ENCODE results near the gene TPCN2.

Gene TPCN2

DNA sequence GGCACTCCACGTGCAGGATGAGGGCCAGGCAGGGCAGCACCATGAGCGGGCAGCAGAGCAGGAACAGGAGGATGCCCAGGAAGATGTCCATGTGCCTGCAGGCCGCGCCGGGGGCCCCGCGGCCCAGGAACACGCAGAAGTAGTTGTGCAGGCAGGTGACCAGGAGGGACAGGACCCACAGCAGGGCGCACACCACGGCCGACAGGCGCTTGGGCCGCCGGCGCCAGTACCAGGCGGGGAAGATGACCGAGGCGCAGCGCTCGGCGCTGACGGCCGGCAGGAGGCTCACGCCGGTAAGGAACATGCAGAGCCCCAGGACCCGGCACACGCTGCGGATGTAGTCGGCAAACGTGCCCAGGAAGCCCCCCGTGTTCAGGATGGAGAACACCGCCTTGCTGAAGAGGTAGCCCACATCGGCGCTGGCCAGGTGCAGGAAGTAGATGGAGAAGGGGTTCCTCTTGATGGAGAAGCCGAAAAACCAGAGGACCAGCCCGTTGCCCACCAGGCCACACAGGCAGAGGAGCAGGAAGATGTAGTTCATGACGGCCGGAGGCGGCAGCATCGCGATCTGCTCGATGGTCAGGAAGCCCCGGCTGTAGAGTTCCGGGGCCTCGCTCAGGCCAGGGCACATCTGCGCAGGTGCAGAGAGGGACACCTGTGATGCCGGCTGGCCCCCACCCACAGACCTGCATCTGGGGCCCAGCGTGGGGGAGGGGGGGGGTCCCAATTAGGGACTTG lies 42.9 kb upstream of the TPCN2 start:
- H3K4me3 ChIP-seq (replicated peaks; ENCODE audit: low read depth, low read length), result no peak overlapping the region
- DNase-seq (ENCODE audit: extremely low read depth, low read depth), result no peak
- TF ChIP-seq CTCF (IDR thresholded peaks at IDR 0.05; ENCODE audit: low read depth, low read length, missing control alignments), result no peak

DNA sequence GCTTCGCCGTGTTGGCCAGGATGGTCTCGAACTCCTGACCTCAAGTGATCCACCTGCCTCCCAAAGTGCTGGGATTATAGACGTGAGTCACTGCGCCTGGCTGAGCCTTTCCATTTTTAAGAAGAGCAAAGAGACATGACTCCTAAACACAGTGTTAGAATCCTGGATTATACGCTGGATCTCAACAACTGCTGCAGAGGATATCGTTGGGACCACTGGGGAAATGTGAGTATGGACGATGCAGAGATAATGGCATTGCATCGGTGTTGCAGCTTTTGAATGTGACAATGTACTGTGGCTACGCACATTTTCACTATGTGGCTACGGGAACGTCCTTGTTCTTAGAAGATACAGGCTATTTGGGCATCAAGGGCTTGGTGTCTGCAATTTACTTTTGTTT lies 41.9 kb upstream of the TPCN2 start:
- no peak overlapping the region for H3K4me3 ChIP-seq (replicated peaks; ENCODE audit: low read depth, low read length)
- TF ChIP-seq CTCF (IDR thresholded peaks at IDR 0.05; ENCODE audit: low read depth, low read length, missing control alignments), result no peak
- DNase-seq (ENCODE audit: extremely low read depth, low read depth), result no peak

DNA sequence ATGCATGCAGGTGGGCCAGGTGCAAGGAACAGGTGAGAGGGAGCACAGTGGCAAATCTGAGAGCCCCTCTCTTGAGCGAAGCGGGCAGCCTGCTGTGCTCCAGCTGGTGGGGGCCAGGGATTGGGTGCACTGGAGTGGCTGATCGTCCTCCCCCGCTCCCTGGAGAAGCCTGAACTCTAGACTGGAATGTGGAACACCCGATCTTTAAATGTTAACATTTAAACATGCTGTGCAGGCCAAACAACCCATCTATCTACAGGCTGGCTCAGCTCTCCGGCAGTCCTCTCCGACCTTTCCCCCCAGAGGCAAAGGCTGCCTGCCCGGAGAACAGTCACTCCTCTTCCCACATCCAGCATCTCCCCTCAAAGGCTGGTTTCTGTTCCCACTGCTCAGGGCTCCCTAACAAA lies 40.8 kb upstream of the TPCN2 start:
- no peak for DNase-seq (ENCODE audit: extremely low read depth, low read depth)

DNA sequence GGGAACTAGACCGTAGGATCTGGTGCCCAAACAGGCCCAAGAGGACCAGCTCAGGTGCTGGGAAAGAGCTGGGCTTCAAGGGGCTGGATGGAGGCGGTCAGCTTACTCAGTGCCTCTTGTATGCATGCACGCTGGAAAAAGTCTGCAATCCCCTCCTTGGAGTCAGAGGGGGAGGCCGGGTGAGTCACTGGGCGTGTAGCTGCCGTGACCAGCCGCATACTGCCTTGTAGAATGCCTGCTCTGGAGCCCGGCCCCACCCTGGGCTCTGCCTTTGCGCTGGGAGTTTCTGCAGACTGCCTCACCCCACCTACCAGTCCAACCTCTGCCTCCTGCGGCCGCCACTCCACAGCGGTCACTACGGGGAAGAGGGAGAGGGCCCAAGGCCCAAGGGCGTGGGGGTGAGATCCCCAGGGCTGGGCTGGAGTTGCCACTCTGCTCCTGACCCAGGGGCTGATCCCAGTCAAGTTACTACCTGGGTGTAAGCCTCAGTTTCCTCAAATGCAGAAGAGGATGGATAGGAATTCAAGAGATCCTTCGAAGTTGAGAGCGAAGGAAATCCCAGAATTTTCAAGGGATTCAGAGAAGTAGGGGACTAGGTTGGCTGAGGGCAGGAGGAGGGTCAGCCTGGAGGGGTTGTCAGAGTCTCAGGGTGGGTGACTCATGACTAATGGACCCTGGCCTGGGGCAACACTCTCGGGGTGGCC lies 39.8 kb upstream of the TPCN2 start:
- TF ChIP-seq CTCF (IDR thresholded peaks at IDR 0.05; ENCODE audit: low read depth, low read length, missing control alignments), result no peak
- peak; percentile 85 for DNase-seq (ENCODE audit: extremely low read depth, low read depth)
- H3K4me3 ChIP-seq (replicated peaks; ENCODE audit: low read depth, low read length), result no peak overlapping the region

More for the DNA sequence above, 40.8 kb upstream of the TPCN2 start:
- TF ChIP-seq CTCF (IDR thresholded peaks at IDR 0.05; ENCODE audit: low read depth, low read length, missing control alignments), result no peak
- H3K4me3 ChIP-seq (replicated peaks; ENCODE audit: low read depth, low read length), result no peak overlapping the region

DNA sequence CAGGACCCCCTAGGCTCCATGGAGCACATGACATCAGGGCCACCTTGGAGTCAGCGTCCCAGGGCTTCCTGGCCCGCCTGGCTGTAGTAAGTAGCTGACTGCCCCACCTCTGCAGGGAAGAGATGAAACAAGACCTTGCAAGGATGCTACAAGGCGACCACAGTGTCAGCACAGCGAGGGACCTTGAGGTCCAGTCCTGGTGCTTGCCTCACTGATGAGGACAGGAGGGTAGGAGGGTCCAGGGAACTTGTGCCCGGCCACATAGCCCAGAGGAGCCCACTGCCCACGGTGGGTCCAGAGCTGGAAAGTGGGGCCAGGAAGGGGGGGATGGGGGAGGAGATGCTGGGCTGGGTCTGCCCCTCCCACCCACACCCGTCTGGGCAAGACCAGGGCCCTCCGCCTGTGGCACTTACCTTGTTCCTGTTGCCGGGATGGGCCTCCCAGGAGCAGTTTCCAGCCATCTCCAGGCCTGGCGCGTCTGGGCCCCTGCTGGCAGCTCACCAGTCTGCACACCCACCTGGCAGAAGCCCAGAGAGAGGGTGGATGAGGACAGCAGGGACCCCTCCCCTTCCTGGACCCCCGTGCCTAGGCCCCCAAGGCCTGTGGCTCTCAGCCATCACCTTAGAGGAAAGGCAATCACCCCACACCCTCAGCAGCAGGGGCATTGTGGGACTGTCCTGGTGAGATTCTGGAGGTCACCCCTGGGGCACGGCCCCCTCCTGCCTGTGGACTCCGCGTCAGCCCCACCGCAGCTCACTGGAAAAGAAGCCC lies 39.1 kb upstream of the TPCN2 start:
- TF ChIP-seq CTCF (IDR thresholded peaks at IDR 0.05; ENCODE audit: low read depth, low read length, missing control alignments), result no peak
- peak overlapping the region; percentile 74 for H3K4me3 ChIP-seq (replicated peaks; ENCODE audit: low read depth, low read length)
- no peak for DNase-seq (ENCODE audit: extremely low read depth, low read depth)

GRCh38 chr11:69010361-69010891 lies 38.3 kb upstream of the TPCN2 start:
- H3K4me3 ChIP-seq (replicated peaks; ENCODE audit: low read depth, low read length), result peak overlapping the region; percentile 74

More at GRCh38 chr11:69010361-69010891, 38.3 kb upstream of the TPCN2 start:
- no peak for TF ChIP-seq CTCF (IDR thresholded peaks at IDR 0.05; ENCODE audit: low read depth, low read length, missing control alignments)
- DNase-seq (ENCODE audit: extremely low read depth, low read depth), result no peak
